HCT116 (cell line): ENCODE results near the gene CHL1. TPM values are rescaled to one million over a fixed set of nuclear protein-coding genes. Genes with fewer than 3 reads are reported as not detected.

Source experiments
- ATAC-seq: fragments of 200-7000 bp; cut with Tn5 transposase; 2 replicates; pipeline ENCODE4 v1.9.1; 2020; ENCODE audit warnings: mild to moderate bottlenecking, moderate library complexity
- BruUV-seq: library from RNA; stranded (reverse); fragments of 400-500 nt; replicated peaks from 2 replicates; lab custom pipeline; 2021; lab: Mats Ljungman, UMichigan
- CTCF ChIA-PET: fragments of 300-600 bp; sonication (Branson Sonifier 250); formaldehyde crosslinking; loops from one replicate; lab custom pipeline; 2021; ENCODE audit warnings: antibody characterized with exemption; lab: Charles Lee
- POLR2A ChIA-PET: fragments of 300-600, 350-600 bp; sonication (Branson Sonifier 250); formaldehyde crosslinking; loops from one replicate; lab custom pipeline; 2021; ENCODE audit warnings: antibody characterized with exemption; lab: Charles Lee
- RAD21 ChIA-PET, 2 experiments: fragments of 300-600 bp; sonication (Branson Sonifier 250); formaldehyde crosslinking; loops; one replicate each; lab custom pipeline; 2023; ENCODE audit warnings: low total read pairs in 2 of 2; ENCODE audit not compliant: uncharacterized antibody in 2 of 2, unreplicated experiment in 2 of 2, low non-redundant PET in 1 of 2; lab: Charles Lee
- DNase-seq: peaks from one replicate; pipeline ENCODE4 v3.0.0-alpha.2; 2010; ENCODE audit warnings: low read depth, low spot score
- H2AFZ ChIP-seq: fragments of 200-600 bp; shearing (Covaris generic), sonication (generic); 2 replicates; pipeline ENCODE4 v1.6.1; 2017; ENCODE audit warnings: low read depth, mixed run types, mixed read lengths, antibody characterized with exemption, low read length; ENCODE audit not compliant: poor library complexity, severe bottlenecking
- H3K27ac ChIP-seq: 2 replicates; pipeline ENCODE4 v1.5.1; 2012; ENCODE audit warnings: low read depth, low read length
- H3K27me3 ChIP-seq: fragments of 200-600 bp; sonication (generic); 2 replicates; pipeline ENCODE4 v1.6.1; 2016; ENCODE audit warnings: mixed run types, low read length, mixed read lengths; ENCODE audit not compliant: insufficient read depth
- H3K36me3 ChIP-seq, 2 experiments: fragments of 200-500 bp in 1 of 2; fragments of 200-600 bp in 1 of 2; sonication (Bioruptor generic) in 1 of 2; sonication (generic) in 1 of 2; 2 replicates each; pipeline versions ENCODE4 v1.5.1 to v1.6.1; 2014 to 2016; ENCODE audit warnings: low read length in 2 of 2, inconsistent platforms in 1 of 2, mixed read lengths in 1 of 2, mixed run types in 1 of 2; ENCODE audit not compliant: insufficient read depth in 2 of 2, control insufficient read depth in 1 of 2
- H3K4me1 ChIP-seq, 2 experiments: fragments of 200-600 bp in 1 of 2; sonication (generic) in 1 of 2; 2 replicates each; pipeline versions ENCODE4 v1.5.1 to v1.6.1; 2012 to 2017; ENCODE audit warnings: low read length in 2 of 2, inconsistent platforms in 1 of 2, mild to moderate bottlenecking in 1 of 2, mixed read lengths in 1 of 2, mixed run types in 1 of 2, moderate library complexity in 1 of 2; ENCODE audit not compliant: insufficient read depth in 2 of 2, control insufficient read depth in 1 of 2
- H3K4me2 ChIP-seq: fragments of 200-600 bp; sonication (generic); 2 replicates; pipeline ENCODE4 v1.6.1; 2017; ENCODE audit warnings: mixed run types, low read length, mixed read lengths
- H3K4me3 ChIP-seq, 2 experiments: fragments of 200-600 bp in 1 of 2; sonication (generic) in 1 of 2; replicated peaks in 1 of 2; 2 replicates each; pipeline ENCODE4 v1.5.1; 2011 to 2016; ENCODE audit warnings: low read length in 2 of 2, control low read depth in 1 of 2, low read depth in 1 of 2, mild to moderate bottlenecking in 1 of 2, mixed read lengths in 1 of 2, mixed run types in 1 of 2
- H3K79me2 ChIP-seq: fragments of 200-600 bp; sonication (generic); 2 replicates; pipeline ENCODE4 v1.6.1; 2017; ENCODE audit warnings: mild to moderate bottlenecking, mixed run types, low read length, moderate library complexity, mixed read lengths; ENCODE audit not compliant: insufficient read depth
- H3K9ac ChIP-seq: fragments of 200-600 bp; sonication (generic); 2 replicates; pipeline ENCODE4 v1.6.1; 2016; ENCODE audit warnings: low read length, mixed read lengths
- H3K9me2 ChIP-seq: fragments of 200-600 bp; sonication (generic), shearing (Covaris generic); 2 replicates; pipeline ENCODE4 v1.6.1; 2017; ENCODE audit warnings: mixed run types, mild to moderate bottlenecking, moderate library complexity; ENCODE audit not compliant: insufficient read depth
- H3K9me3 ChIP-seq, 2 experiments: fragments of 200-500 bp in 1 of 2; fragments of 200-600 bp in 1 of 2; sonication (Bioruptor generic) in 1 of 2; sonication (generic) in 1 of 2; 2 replicates each; pipeline ENCODE4 v1.6.1; 2014 to 2017; ENCODE audit warnings: low read length in 2 of 2, mixed read lengths in 2 of 2, inconsistent platforms in 1 of 2, low read depth in 1 of 2, mild to moderate bottlenecking in 1 of 2, mixed run types in 1 of 2, moderate library complexity in 1 of 2; ENCODE audit not compliant: control insufficient read depth in 1 of 2, insufficient read depth in 1 of 2
- H4K20me1 ChIP-seq: fragments of 200-600 bp; sonication (generic), shearing (Covaris generic); 2 replicates; pipeline ENCODE4 v1.6.1; 2017; ENCODE audit warnings: mixed run types, mild to moderate bottlenecking, moderate library complexity; ENCODE audit not compliant: insufficient read depth
- CEBPB ChIP-seq: IDR thresholded peaks from 2 replicates; pipeline ENCODE4 v1.6.1; 2012; ENCODE audit warnings: low read depth
- EGR1 ChIP-seq: IDR thresholded peaks from 2 replicates; pipeline ENCODE4 v1.6.1; 2012; ENCODE audit warnings: low read depth
- EZH2 ChIP-seq: fragments of 200-600 bp; sonication (generic); IDR thresholded peaks from 2 replicates; pipeline ENCODE4 v1.6.1; 2017; ENCODE audit warnings: antibody characterized with exemption, mixed run types
- EZH2phosphoT487 ChIP-seq: fragments of 200-600 bp; IDR thresholded peaks from 2 replicates; pipeline ENCODE4 v1.6.1; 2018; ENCODE audit warnings: antibody characterized with exemption, borderline replicate concordance
- FOSL1 ChIP-seq: IDR thresholded peaks from 2 replicates; pipeline ENCODE4 v1.6.1; 2012; ENCODE audit warnings: low read depth
- JUND ChIP-seq: IDR thresholded peaks from 2 replicates; pipeline ENCODE4 v1.6.1; 2012
- POLR2A ChIP-seq: IDR thresholded peaks from 2 replicates; pipeline ENCODE4 v1.7.0; 2011; ENCODE audit warnings: borderline replicate concordance; ENCODE audit not compliant: insufficient read depth, insufficient read length; ENCODE audit errors: extremely low read depth
- POLR2AphosphoS5 ChIP-seq: IDR thresholded peaks from 2 replicates; pipeline ENCODE4 v1.6.1; 2011; ENCODE audit warnings: mild to moderate bottlenecking, low read depth, low read length, moderate library complexity
- RAD21 ChIP-seq: IDR thresholded peaks from 2 replicates; pipeline ENCODE4 v1.6.1; 2012; ENCODE audit warnings: low read depth, mild to moderate bottlenecking
- SIN3A ChIP-seq: IDR thresholded peaks from 2 replicates; pipeline ENCODE4 v1.6.1; 2012; ENCODE audit warnings: low read depth
- SP1 ChIP-seq: IDR thresholded peaks from 2 replicates; pipeline ENCODE4 v1.6.1; 2012; ENCODE audit warnings: low read depth
- SRF ChIP-seq: IDR thresholded peaks from 2 replicates; pipeline ENCODE4 v1.6.1; 2012; ENCODE audit warnings: low read depth
- TCF7L2 ChIP-seq: IDR thresholded peaks from 2 replicates; pipeline ENCODE4 v1.7.0; 2011; ENCODE audit warnings: borderline replicate concordance, inconsistent platforms; ENCODE audit not compliant: insufficient read depth, insufficient read length; ENCODE audit errors: extremely low read depth
- YY1 ChIP-seq: IDR thresholded peaks from 2 replicates; pipeline ENCODE4 v1.6.1; 2011; ENCODE audit warnings: low read length, low read depth, moderate library complexity, mild to moderate bottlenecking; ENCODE audit not compliant: insufficient replicate concordance; ENCODE audit errors: extremely low read depth
- ZFX ChIP-seq: fragments of 450-650 bp; IDR thresholded peaks from 2 replicates; pipeline ENCODE4 v1.6.1; 2017
- ZNF274 ChIP-seq: fragments of 200-500 bp; sonication (Bioruptor generic); IDR thresholded peaks from 2 replicates; pipeline ENCODE4 v1.6.1; 2014; ENCODE audit warnings: mild to moderate bottlenecking, low read depth, low read length, inconsistent platforms
- intact Hi-C: fragments of 100-400 bp; cut with micrococcal nuclease; formaldehyde crosslinking; loops from 2 replicates; pipeline ENCODE4 v1.10.0; 2022
- total RNA-seq: library from RNA; stranded (reverse); gene quantifications from one replicate; pipeline ENCODE4 v1.2.1, GENCODE V29; 2021; ENCODE audit not compliant: unreplicated experiment
- TF ChIP-seq, protein P1 (sequence below): IDR thresholded peaks from 2 replicates; pipeline ENCODE4 v1.6.1; 2011; ENCODE audit warnings: mild to moderate bottlenecking, low read length, moderate library complexity; ENCODE audit not compliant: insufficient replicate concordance; ENCODE audit errors: extremely low read depth
- TF ChIP-seq, protein P2 (sequence below): IDR thresholded peaks from 2 replicates; pipeline ENCODE4 v1.6.1; 2012
- TF ChIP-seq, protein P3 (sequence below): IDR thresholded peaks from 2 replicates; pipeline ENCODE4 v1.6.1; 2012

Gene CHL1
- total RNA-seq, 1 experiment from 2014 or later, result not detected

DNA sequence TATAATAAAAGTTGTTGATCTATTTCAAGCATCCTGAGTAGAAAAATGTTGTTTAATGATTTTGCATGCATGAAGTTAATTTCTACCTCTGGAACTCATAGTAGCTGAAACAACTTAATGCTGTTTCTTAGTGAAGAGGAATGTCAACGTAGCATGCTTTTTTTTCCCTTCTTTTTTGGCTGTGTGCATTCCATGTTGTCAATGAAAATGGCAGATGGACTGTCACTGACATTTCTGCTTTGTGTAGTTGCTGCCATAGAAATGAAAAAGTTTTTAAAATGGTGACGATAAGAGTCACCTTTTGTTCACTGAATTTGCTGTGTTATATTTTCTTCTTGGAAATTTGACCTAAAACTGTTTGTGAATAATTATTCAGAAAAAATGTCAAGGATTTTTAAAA lies 116.3 kb downstream of the CHL1 start:
- DNase-seq, result no peak
- ChIA-PET CTCF (no interaction called here), POLR2A (no interaction called here), RAD21 (no interaction called here)
- Histone ChIP-seq H2AFZ (no peak overlapping the region), H4K20me1 (no peaks in the 10 kb centered on the region), H3K9me3 (peaks cover 7 to 11% of the 10 kb centered on the region in 2 experiments; a peak in 2 of 4 replicates), H3K9me2 (no peaks in the 10 kb centered on the region), H3K4me3 (no peak overlapping the region), H3K27ac (no peak overlapping the region), H3K27me3 (no peaks in the 10 kb centered on the region), H3K4me1 (no peaks in the 10 kb centered on the region), H3K36me3 (no peaks in the 10 kb centered on the region), H3K4me2 (no peak overlapping the region), H3K79me2 (no peaks in the 10 kb centered on the region), H3K9ac (no peak overlapping the region)
- ATAC-seq, result no peak
- no peak for TF ChIP-seq POLR2A
- no peak for TF ChIP-seq SP1
- no peak for TF ChIP-seq EZH2phosphoT487
- TF ChIP-seq SIN3A, result no peak
- no peak for TF ChIP-seq EZH2
- no peak for TF ChIP-seq RAD21
- TF ChIP-seq CEBPB, result no peak
- no peak for TF ChIP-seq JUND
- TF ChIP-seq, protein P1, sequence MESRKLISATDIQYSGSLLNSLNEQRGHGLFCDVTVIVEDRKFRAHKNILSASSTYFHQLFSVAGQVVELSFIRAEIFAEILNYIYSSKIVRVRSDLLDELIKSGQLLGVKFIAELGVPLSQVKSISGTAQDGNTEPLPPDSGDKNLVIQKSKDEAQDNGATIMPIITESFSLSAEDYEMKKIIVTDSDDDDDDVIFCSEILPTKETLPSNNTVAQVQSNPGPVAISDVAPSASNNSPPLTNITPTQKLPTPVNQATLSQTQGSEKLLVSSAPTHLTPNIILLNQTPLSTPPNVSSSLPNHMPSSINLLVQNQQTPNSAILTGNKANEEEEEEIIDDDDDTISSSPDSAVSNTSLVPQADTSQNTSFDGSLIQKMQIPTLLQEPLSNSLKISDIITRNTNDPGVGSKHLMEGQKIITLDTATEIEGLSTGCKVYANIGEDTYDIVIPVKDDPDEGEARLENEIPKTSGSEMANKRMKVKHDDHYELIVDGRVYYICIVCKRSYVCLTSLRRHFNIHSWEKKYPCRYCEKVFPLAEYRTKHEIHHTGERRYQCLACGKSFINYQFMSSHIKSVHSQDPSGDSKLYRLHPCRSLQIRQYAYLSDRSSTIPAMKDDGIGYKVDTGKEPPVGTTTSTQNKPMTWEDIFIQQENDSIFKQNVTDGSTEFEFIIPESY, result no peak
- no peak for TF ChIP-seq POLR2AphosphoS5
- no peak for TF ChIP-seq EGR1
- intact Hi-C loops, result no loop called here
- BruUV-seq, result no TSS peak

DNA sequence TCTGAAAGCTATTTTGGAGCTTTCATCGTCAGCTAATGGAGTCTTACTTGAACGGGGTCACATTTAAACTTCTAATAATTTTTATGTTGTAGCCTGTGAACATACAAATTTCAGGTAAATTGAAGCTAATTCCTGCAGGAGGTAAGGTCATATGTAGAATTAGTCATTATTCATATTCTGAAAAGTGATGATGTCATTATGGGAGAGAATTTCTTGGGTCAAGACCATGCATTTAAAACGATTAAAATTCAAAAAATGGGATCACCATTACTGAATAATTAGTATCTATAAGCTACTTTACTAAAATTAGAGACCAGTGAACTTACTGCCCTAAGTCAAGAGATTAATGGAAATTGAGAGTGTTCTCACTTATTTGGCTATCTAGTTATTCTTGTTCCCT lies 120.4 kb downstream of the CHL1 start:
- H3K36me3 ChIP-seq, result no peaks in the 10 kb centered on the region
- no peaks in the 10 kb centered on the region for H3K79me2 ChIP-seq
- DNase-seq (no peak), ATAC-seq (no peak)
- intact Hi-C loops, result no loop called here
- POLR2A ChIA-PET, result no interaction called here
- H3K27me3 ChIP-seq, result no peaks in the 10 kb centered on the region
- no peak overlapping the region for H2AFZ ChIP-seq
- no peak overlapping the region for H3K4me3 ChIP-seq
- no peaks in the 10 kb centered on the region for H3K4me1 ChIP-seq
- H3K4me2 ChIP-seq, result no peak overlapping the region
- no peaks in the 10 kb centered on the region for H3K9me2 ChIP-seq
- CTCF ChIA-PET, result no interaction called here
- peaks cover 6 to 16% of the 10 kb centered on the region in 2 experiments; a peak in 1 of 4 replicates for H3K9me3 ChIP-seq
- no peak overlapping the region for H3K9ac ChIP-seq
- H4K20me1 ChIP-seq, result no peaks in the 10 kb centered on the region
- RAD21 ChIA-PET, result no interaction called here
- no TSS peak for BruUV-seq
- no peak overlapping the region for H3K27ac ChIP-seq
- TF ChIP-seq YY1 (no peak), EGR1 (no peak), SIN3A (no peak), POLR2AphosphoS5 (no peak), ZFX (no peak), TCF7L2 (no peak), CEBPB (no peak), ZNF274 (no peak), FOSL1 (no peak), RAD21 (no peak), SRF (no peak)
- TF ChIP-seq, protein P2, sequence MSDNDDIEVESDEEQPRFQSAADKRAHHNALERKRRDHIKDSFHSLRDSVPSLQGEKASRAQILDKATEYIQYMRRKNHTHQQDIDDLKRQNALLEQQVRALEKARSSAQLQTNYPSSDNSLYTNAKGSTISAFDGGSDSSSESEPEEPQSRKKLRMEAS, result no peak
- TF ChIP-seq, protein P3, sequence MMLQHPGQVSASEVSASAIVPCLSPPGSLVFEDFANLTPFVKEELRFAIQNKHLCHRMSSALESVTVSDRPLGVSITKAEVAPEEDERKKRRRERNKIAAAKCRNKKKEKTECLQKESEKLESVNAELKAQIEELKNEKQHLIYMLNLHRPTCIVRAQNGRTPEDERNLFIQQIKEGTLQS, result no peak
